Measurements from ENCODE around the gene MYEOV.

DNA sequence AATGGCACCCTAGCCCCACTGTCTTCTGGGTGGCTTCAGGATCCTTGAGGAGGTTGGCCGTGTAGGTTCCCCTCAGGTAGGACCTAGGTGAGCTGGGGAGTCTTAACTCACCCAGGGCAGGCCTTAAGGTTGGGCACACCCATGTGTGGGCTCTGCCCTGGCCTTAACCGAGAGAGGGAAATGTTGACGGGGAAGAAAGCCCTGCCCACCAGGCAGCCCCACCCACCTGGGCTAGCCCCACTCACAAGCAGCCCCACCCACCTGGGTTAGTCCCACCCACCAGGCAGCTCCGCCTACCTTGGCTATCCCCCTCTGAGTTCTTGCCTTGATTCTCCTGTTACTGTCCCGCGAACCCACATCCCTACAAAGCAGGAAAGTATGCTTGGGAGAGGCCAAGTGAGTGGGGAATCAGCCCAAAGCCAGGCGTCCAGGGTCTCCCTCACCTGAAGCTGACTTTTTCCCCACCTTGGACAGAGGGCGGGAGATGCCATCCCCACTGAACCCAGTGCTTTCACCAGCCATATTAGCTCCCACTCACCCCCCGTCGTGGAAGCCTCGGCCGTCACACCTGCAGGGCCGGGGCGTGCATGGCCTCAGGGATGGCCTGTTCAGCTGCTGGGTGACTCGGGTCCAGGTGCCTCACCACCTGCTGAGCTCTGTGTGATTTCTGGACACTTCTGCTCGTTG, at the start of gene MYEOV:
- TF ChIP-seq CTCF (IDR thresholded peaks at IDR 0.05; ENCODE audit: insufficient read depth, low read length, poor library complexity, severe bottlenecking) (no peak), EZH2phosphoT487 (conservative IDR thresholded peaks at IDR 0.05; ENCODE audit: low read length) (no peak)
